Measurements from ENCODE around the gene SHB.

GRCh38 chr9:38094165-38094564 lies 25.1 kb upstream of the SHB start:
- TF ChIP-seq CTCF (IDR thresholded peaks at IDR 0.05) (no peak), POLR2A (IDR thresholded peaks at IDR 0.05) (no peak)
